Bone marrow (tissue), 2 donors: ENCODE data around the gene MYL5.
"Not testable (repeated sequence)": the region's sequence is repeated elsewhere in the genome, so short reads cannot be mapped to it uniquely, and the experiment has no call there.

Source experiments
- DNase-seq, 2 donors: peaks; one replicate each; lab custom pipeline; 2025; lab: John Stamatoyannopoulos, UW

Gene MYL5

GRCh38 chr4:657834-658667 lies 16.3 kb upstream of the MYL5 start:
- no peak for DNase-seq

DNA sequence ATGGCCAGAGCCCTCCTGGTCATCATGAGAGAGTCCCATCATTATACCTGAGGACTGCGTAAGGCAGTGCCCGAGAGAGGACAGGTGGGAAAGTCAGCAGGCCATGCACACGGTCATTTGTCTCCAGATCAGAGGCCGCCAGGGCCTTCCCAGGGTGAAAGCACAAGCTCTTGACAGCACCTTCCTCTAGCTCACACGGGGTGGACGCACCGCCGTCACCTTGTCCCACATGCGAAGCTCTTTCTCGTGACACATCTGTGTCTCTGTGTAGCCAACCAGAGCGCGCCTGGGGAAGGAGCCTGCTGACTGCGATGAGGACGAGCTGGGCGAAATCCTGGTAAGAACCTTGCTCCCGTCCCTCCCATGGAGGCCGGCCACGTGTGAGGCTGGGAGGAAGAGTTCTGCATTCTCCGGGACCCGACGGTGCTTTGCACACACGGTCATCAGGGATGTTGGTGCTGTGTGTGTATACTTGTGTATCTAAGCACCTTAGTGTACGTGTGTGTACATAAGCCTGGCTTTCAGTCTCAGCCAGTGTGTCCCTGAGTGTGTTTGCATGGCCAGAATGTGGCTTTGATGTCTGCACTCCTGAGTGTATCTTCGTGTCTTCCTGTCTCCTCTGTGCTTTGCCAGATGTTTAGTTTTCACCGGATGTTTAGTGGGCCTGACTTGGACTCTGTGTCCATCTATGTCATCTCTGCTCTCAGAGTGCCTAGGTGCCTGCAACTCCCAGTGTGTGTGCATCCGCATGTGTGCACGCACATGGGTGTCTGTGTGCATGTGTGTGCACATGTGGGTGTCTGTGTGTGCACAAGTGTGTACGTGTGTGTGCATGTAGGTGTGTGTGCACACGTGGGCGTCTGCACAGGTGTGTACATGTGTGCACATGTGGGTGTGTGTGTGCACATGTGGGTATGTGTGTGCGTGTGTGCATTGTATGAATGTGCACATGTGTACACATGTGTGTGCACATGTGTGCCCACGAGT lies 15.4 kb upstream of the MYL5 start:
- DNase-seq, result no peak

DNA sequence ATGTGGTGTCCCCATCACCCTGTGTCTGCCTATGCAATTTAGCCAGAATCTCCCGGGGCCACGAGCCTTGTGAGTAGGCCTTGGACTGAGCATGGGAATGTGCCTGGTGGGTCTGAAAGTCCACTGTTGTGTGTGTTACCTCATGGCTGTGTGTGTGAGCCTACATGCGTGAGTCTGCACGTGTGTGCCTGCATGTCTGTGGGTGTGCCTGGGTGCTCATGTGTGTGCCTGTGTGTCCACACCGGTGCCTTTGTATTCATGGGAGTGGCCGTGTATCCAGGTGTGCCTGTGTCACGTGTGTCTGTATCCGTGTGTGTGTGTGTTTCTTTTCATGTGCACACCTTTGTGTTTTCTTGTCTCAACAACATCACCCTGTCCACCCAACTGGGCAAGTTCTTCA lies 14.5 kb upstream of the MYL5 start:
- DNase-seq, result no peak

GRCh38 chr4:660401-660800 lies 13.9 kb upstream of the MYL5 start:
- no peak for DNase-seq

- DNase-seq, result no peak
Observed at GRCh38 chr4:661231-661630, 13.1 kb upstream of the MYL5 start.

- no peak for DNase-seq
Observed at GRCh38 chr4:661881-662761, 12.2 kb upstream of the MYL5 start.

- no peak for DNase-seq
Observed at GRCh38 chr4:663046-663437, 11.3 kb upstream of the MYL5 start.

- peak in 1 of 2 donors; percentile 59 for DNase-seq
Observed at GRCh38 chr4:663438-664428, 10.6 kb upstream of the MYL5 start.

- DNase-seq, result no peak
Observed at GRCh38 chr4:664713-665231, 9.6 kb upstream of the MYL5 start.

DNA sequence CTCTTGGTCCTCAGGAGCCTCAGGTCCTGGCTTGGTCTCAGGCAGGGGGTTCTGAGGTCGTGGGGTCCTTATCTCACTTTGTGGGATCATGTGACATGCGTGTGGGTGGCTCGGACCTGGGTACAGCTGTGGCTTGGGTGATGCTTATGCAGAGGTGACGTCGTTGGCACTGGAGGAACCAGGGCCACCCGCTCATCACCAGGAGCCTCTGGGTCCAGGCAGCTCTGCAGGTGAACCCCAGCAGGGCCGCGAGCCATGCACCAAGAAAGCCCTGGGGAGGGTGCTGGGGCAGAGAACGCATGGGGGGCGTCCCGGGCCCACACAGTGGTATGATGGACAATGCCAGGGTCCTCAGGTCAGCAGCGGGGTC lies 9.0 kb upstream of the MYL5 start:
- DNase-seq, result no peak

- no peak for DNase-seq
Observed at GRCh38 chr4:665751-666435, 8.4 kb upstream of the MYL5 start.

DNA sequence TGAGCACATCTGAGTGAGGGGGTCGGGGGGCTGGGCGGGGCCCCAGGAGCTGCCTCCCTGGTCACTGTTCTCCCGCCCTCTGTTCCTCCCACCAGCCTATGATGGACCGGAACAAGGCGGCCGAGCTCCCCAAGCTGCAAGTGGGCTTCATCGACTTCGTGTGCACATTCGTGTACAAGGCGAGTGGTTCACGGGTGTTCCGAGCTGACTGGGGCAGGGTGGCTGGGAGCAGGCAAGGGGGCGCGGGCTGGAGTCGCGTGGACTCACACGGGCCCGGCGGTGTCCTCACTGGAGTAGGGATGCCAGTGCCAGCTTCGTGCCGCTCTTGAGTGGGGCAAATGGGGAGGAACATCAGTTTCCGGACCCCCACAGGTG lies 7.9 kb upstream of the MYL5 start:
- no peak for DNase-seq

- no peak for DNase-seq
Observed at GRCh38 chr4:666822-667544, 7.4 kb upstream of the MYL5 start.

- DNase-seq, result no peak
Observed at GRCh38 chr4:667545-667925, 6.8 kb upstream of the MYL5 start.

DNA sequence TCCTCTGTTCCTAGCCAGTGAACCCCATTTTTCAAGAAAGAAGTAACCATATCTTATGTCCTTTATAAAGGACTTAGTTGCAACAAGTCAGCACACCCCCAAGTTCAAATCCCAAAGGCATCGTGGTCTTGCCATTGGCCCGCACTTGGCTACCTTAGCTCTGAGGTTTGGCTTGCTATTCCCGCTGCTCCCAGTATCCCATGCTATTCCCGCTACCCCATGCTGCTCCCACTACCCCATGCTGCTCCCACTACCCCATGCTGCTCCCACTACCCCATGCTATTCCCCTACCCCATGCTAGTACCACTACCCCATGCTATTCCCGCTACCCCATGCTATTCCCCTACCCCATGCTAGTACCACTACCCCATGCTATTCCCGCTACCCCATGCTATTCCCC lies 6.1 kb upstream of the MYL5 start:
- not testable (repeated sequence) for DNase-seq

DNA sequence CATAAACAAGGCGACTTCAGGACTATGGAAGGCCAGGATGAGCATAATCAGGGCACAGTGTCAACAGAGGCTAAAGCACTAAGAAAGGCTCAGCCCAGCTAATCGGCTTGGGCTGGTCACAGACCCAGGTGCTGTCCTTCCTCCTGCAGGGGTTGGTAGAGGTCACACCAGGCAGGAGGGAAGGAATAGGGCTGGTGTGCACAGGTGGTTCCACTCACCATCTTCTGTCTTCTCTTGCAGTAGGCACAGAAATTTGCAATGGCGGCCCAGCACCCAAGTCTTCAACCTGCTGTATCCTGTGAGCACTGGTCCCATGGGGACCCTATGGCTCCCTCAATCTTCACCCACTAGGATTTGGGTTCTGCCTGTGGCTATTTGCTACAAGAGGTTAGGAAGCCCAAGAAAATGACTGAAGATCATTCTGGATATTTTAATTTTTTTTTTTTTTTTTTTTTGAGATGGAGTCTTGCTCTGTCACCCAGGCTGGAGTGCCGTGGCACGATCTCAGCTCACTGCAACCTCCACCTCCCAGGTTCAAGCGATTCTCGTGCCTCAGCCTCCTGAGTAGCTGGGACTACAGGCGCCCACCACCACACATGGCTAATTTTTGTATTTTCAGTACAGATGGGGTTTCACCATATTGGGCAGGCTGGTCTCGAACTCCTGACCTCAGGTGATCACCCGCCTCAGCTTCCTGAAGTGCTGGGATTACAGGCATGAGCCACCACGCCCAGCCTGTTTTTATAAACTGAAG lies 4.4 kb upstream of the MYL5 start:
- DNase-seq, result not testable (repeated sequence)

GRCh38 chr4:671769-672168 lies 2.6 kb upstream of the MYL5 start:
- no peak for DNase-seq

DNA sequence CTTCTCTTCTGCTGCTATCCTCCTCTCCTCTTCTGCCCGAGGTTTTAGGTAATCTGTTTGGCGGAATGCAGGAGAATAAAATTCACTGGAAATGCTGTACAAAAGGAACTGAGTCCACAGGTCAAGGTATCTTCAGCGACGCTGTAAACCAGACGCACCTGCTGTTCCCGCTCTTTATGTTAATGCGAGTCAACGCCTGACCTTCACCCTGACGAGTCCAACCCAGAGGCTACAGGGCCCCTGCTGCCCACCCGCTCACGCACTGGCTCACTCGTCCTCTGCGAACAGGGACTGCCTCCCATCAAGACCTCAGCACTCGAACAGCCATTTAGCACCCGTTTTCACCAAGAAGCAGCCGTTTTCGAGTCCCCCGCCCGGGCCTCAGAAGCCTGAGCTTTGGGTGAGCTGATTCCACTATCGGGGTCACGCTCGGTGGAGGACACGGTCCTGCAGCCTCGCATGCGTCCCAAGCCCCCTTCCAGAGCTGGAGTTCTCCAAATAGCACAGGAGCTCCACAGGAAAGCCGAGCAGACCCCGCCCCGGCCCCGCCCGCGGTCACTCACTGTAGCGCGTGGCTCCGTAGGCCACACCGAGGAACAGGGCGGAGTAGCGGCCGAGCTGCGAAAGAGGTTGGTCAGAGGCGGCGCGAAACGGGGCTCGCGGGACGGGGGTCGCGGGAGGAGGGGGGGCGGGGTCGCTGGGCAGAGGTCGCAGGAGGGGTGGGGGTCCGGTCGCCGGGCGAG lies 822 bp upstream of the MYL5 start:
- DNase-seq, result no peak
